PFSK-1 (cell line): ENCODE results near the gene TCERG1.

Source experiments
- POLR2AphosphoS5 ChIP-seq: IDR thresholded peaks from 2 replicates; pipeline ENCODE4 v1.6.1; 2012; ENCODE audit warnings: low read depth, mild to moderate bottlenecking, control low read depth, low read length, moderate library complexity
- REST ChIP-seq, 2 experiments: IDR thresholded peaks; 2 replicates each; pipeline versions ENCODE4 v1.6.1 to v1.8.0; 2011 to 2012; ENCODE audit warnings: low read depth in 2 of 2, low read length in 2 of 2, control low read depth in 1 of 2, inconsistent platforms in 1 of 2, mild to moderate bottlenecking in 1 of 2, moderate library complexity in 1 of 2; ENCODE audit not compliant: insufficient read depth in 1 of 2
- SIN3A ChIP-seq: IDR thresholded peaks from 2 replicates; pipeline ENCODE4 v1.6.1; 2012; ENCODE audit warnings: mild to moderate bottlenecking, low read length, moderate library complexity, borderline replicate concordance; ENCODE audit not compliant: insufficient read depth
- TAF1 ChIP-seq: IDR thresholded peaks from 2 replicates; pipeline ENCODE4 v1.6.1; 2012; ENCODE audit warnings: low read length, control low read depth, borderline replicate concordance; ENCODE audit not compliant: insufficient read depth

GRCh38 chr5:146553446-146553845 is 106.3 kb downstream of the TCERG1 start:
- TF ChIP-seq POLR2AphosphoS5 (no peak), TAF1 (no peak), SIN3A (no peak), REST (IDR thresholded peaks at IDR 0.05; ENCODE audit: insufficient read depth in 1 of 2, low read depth in 2 of 2, low read length in 2 of 2) (no peak)
